ENCODE results near the gene ETV6.

ETV6 gene

GRCh38 chr12:11745113-11745512, 95.6 kb downstream of the ETV6 start:
- CTCF ChIA-PET = interaction anchor here (1.3 kb wide), 1 partner anchor 15 kb away, joined by 3 read pairs; no protein-coding TSS in a partner anchor
- H3K4me1 Mint-ChIP-seq = peaks cover 13% of the 10 kb centered on the region
- no peaks in the 10 kb centered on the region for H3K9me3 Mint-ChIP-seq
- H3K36me3 Mint-ChIP-seq = peaks cover 13% of the 10 kb centered on the region
- H3K4me3 Mint-ChIP-seq = no peak overlapping the region
- DNase-seq = no peak
- no peak overlapping the region for H3K27ac Mint-ChIP-seq
- H3K27me3 Mint-ChIP-seq = no peaks in the 10 kb centered on the region

- Mint-ChIP-seq H3K9me3 (no peaks in the 10 kb centered on the region), H3K27ac (no peak overlapping the region), H3K27me3 (no peaks in the 10 kb centered on the region), H3K36me3 (peaks cover 14% of the 10 kb centered on the region), H3K4me3 (no peak overlapping the region), H3K4me1 (peaks cover 16% of the 10 kb centered on the region)
- no peak for DNase-seq
- CTCF ChIA-PET = no interaction called here
Measured at GRCh38 chr12:11746024-11746771, 96.7 kb downstream of the ETV6 start.

GRCh38 chr12:11746940-11747716, 97.7 kb downstream of the ETV6 start:
- Mint-ChIP-seq H3K9me3 (no peaks in the 10 kb centered on the region), H3K4me1 (peaks cover 17% of the 10 kb centered on the region)
- CTCF ChIA-PET = interaction anchor here (0.6 kb wide), 1 partner anchor 195 kb away, joined by 3 read pairs; no protein-coding TSS in a partner anchor

GRCh38 chr12:11747969-11748368, 98.5 kb downstream of the ETV6 start:
- no peak overlapping the region for H3K4me3 Mint-ChIP-seq
- no peaks in the 10 kb centered on the region for H3K9me3 Mint-ChIP-seq
- CTCF ChIA-PET = interaction anchor here (0.6 kb wide), 1 partner anchor 194 kb away, joined by 3 read pairs; no protein-coding TSS in a partner anchor
- peaks cover 25% of the 10 kb centered on the region for H3K36me3 Mint-ChIP-seq
- H3K27me3 Mint-ChIP-seq = no peaks in the 10 kb centered on the region
- no peak overlapping the region for H3K27ac Mint-ChIP-seq
- no peak for DNase-seq
- peaks cover 17% of the 10 kb centered on the region for H3K4me1 Mint-ChIP-seq

More at GRCh38 chr12:11746940-11747716, 97.7 kb downstream of the ETV6 start:
- no peak overlapping the region for H3K4me3 Mint-ChIP-seq
- H3K27me3 Mint-ChIP-seq = no peaks in the 10 kb centered on the region
- DNase-seq = no peak
- no peak overlapping the region for H3K27ac Mint-ChIP-seq
- H3K36me3 Mint-ChIP-seq = peaks cover 22% of the 10 kb centered on the region

- Mint-ChIP-seq H3K9me3 (no peaks in the 10 kb centered on the region), H3K27ac (no peak overlapping the region), H3K36me3 (peaks cover 29% of the 10 kb centered on the region), H3K27me3 (no peaks in the 10 kb centered on the region), H3K4me1 (peaks cover 17% of the 10 kb centered on the region), H3K4me3 (no peak overlapping the region)
- CTCF ChIA-PET = no interaction called here
- no peak for DNase-seq
Measured at GRCh38 chr12:11748903-11749302, 99.4 kb downstream of the ETV6 start.

- Mint-ChIP-seq H3K9me3 (no peaks in the 10 kb centered on the region), H3K4me3 (no peak overlapping the region), H3K27me3 (no peaks in the 10 kb centered on the region), H3K27ac (no peak overlapping the region), H3K36me3 (peaks cover 35% of the 10 kb centered on the region), H3K4me1 (peaks cover 17% of the 10 kb centered on the region)
- no peak for DNase-seq
- CTCF ChIA-PET = no interaction called here
Measured at GRCh38 chr12:11749943-11750690, 100.6 kb downstream of the ETV6 start.

GRCh38 chr12:11752403-11753149, 103.1 kb downstream of the ETV6 start:
- no peaks in the 10 kb centered on the region for H3K9me3 Mint-ChIP-seq
- peaks cover 38% of the 10 kb centered on the region for H3K36me3 Mint-ChIP-seq
- peaks cover 10% of the 10 kb centered on the region for H3K4me1 Mint-ChIP-seq
- no peak overlapping the region for H3K27ac Mint-ChIP-seq
- no peak overlapping the region for H3K4me3 Mint-ChIP-seq
- no peak for DNase-seq
- H3K27me3 Mint-ChIP-seq = no peaks in the 10 kb centered on the region
- CTCF ChIA-PET = no interaction called here

GRCh38 chr12:11753150-11753499, 103.7 kb downstream of the ETV6 start:
- CTCF ChIA-PET = no interaction called here
- H3K27me3 Mint-ChIP-seq = no peaks in the 10 kb centered on the region
- H3K9me3 Mint-ChIP-seq = no peaks in the 10 kb centered on the region
- DNase-seq = no peak
- H3K36me3 Mint-ChIP-seq = peaks cover 41% of the 10 kb centered on the region
- no peak overlapping the region for H3K4me3 Mint-ChIP-seq
- H3K27ac Mint-ChIP-seq = no peak overlapping the region
- peaks cover 10% of the 10 kb centered on the region for H3K4me1 Mint-ChIP-seq

GRCh38 chr12:11753826-11754225, 104.4 kb downstream of the ETV6 start:
- CTCF ChIA-PET = no interaction called here
- H3K4me1 Mint-ChIP-seq = peaks cover 14% of the 10 kb centered on the region
- H3K36me3 Mint-ChIP-seq = peaks cover 44% of the 10 kb centered on the region

GRCh38 chr12:11754256-11754655, 104.8 kb downstream of the ETV6 start:
- no peak overlapping the region for H3K4me3 Mint-ChIP-seq
- CTCF ChIA-PET = no interaction called here
- no peak for DNase-seq
- H3K27me3 Mint-ChIP-seq = no peaks in the 10 kb centered on the region
- no peak overlapping the region for H3K27ac Mint-ChIP-seq
- peaks cover 15% of the 10 kb centered on the region for H3K4me1 Mint-ChIP-seq
- H3K9me3 Mint-ChIP-seq = no peaks in the 10 kb centered on the region
- H3K36me3 Mint-ChIP-seq = peaks cover 42% of the 10 kb centered on the region

More at GRCh38 chr12:11753826-11754225, 104.4 kb downstream of the ETV6 start:
- DNase-seq = no peak
- Mint-ChIP-seq H3K4me3 (no peak overlapping the region), H3K27ac (no peak overlapping the region), H3K27me3 (no peaks in the 10 kb centered on the region), H3K9me3 (no peaks in the 10 kb centered on the region)

GRCh38 chr12:11755302-11755930, 105.9 kb downstream of the ETV6 start:
- CTCF ChIA-PET = no interaction called here
- Mint-ChIP-seq H3K27ac (no peak overlapping the region), H3K4me1 (peaks cover 7% of the 10 kb centered on the region), H3K36me3 (peaks cover 49% of the 10 kb centered on the region), H3K9me3 (no peaks in the 10 kb centered on the region), H3K4me3 (no peak overlapping the region), H3K27me3 (no peaks in the 10 kb centered on the region)
- no peak for DNase-seq

GRCh38 chr12:11756022-11756421, 106.5 kb downstream of the ETV6 start:
- Mint-ChIP-seq H3K4me1 (peaks cover 7% of the 10 kb centered on the region), H3K4me3 (no peak overlapping the region), H3K9me3 (no peaks in the 10 kb centered on the region), H3K27ac (no peak overlapping the region), H3K27me3 (no peaks in the 10 kb centered on the region), H3K36me3 (peaks cover 50% of the 10 kb centered on the region)
- CTCF ChIA-PET = no interaction called here
- DNase-seq = no peak

GRCh38 chr12:11756523-11756922, 107.0 kb downstream of the ETV6 start:
- CTCF ChIA-PET = no interaction called here
- DNase-seq = no peak
- Mint-ChIP-seq H3K27me3 (no peaks in the 10 kb centered on the region), H3K9me3 (no peaks in the 10 kb centered on the region), H3K27ac (no peak overlapping the region), H3K4me3 (no peak overlapping the region), H3K4me1 (peaks cover 8% of the 10 kb centered on the region), H3K36me3 (peaks cover 51% of the 10 kb centered on the region)
